ENCODE measurements around the gene HAAO.
"Not testable (repeated sequence)": the region's sequence is repeated elsewhere in the genome, so short reads cannot be mapped to it uniquely, and the experiment has no call there.

Gene HAAO

DNA sequence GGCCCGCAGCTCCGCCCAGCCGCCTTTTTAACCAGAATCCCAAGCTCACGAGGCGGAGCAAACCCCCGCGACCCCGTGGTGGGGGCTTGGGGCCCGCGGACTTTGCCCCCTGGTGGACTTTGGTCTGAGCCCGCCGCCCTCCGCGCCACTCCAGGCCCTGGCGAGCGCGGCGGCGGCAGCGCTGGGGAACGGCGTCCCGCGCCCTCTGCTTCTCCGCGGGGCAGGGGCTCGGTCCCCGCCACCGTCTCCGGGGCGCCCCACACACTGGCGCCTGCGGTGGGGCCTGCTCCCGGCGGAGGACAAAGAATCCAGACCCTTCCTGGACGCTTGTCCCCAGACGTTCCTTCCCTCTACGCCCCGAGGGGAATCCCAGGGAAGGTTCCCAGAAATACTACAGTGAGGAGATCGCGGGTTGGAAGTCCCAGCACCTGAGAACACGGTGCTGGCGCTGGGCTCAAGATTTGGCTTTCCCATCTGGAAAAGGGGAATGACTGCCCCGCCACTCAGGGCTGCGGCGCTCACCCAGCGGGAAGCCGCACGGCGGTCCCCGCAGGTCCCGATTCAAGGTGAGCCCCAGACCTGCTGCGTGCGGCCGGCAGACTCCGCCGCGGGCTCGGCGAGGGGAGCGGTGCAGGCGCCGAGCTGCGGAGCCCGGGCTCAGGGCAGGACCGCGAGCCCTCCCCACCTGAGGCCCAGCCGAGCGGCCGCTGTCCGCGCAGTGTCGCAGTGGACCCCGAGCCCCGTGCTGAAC lies at the start of gene HAAO:
HAAO (minus strand) TSS at position 1 of the 751 bp plus-strand sequence. CDS start 47 bp downstream, outside the sequence.
- Mint-ChIP-seq H3K4me3 (peak within 1 kb of the TSS; percentile 62), H3K36me3 (peaks cover 1% of the 10 kb centered on the region), H3K27ac (no peak within 1 kb of the TSS), H3K27me3 (peaks cover 64% of the 10 kb centered on the region), H3K4me1 (peaks cover 14% of the 10 kb centered on the region), H3K9me3 (no peaks in the 10 kb centered on the region)
- CTCF ChIA-PET, result no interaction called here
- DNase-seq, result no peak

DNA sequence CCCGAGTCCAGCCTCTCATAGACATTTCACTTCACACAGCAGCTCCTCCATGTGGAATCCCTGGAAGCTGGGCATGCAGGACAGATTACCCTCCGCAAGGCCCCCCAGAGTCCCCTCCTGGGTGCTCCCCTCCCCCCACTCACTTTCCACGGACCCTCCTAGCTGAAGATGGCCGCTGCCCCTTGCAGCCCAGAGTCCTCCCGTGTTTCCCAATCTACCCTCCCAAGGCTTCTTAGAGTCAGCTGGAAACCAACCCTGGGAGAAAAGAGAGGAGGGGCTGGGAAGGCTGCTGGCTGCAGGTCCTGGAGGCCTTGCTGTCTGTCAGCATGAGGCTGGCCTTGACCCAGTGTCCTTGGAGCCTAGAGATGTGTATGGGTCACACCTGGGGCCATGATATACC lies 49.0 kb upstream of the HAAO start:
- Mint-ChIP-seq H3K27me3 (peaks cover 32% of the 10 kb centered on the region), H3K9me3 (no peaks in the 10 kb centered on the region), H3K27ac (no peak overlapping the region), H3K4me3 (no peak overlapping the region), H3K4me1 (no peaks in the 10 kb centered on the region), H3K36me3 (no peaks in the 10 kb centered on the region)
- CTCF ChIA-PET, result no interaction called here
- DNase-seq, result no peak

DNA sequence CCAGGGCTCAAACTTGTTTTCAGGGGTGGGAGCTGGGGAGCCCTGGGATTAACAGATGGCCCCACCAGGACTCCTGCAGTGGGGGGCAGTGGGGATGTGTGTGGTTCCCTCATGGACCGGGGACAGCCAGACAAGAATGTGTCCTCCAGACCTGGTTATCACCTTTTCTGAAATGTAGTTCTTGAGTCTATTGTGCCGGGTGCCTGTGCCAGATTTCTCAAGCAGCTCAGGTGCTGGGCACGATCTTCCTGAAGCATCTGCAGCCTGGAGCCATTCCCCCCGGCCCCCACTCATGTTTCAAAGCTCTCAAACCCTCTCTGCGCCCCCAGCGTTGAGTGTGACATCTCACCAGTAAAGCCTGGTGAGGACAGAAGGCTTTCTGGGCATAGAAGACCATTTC lies 48.4 kb upstream of the HAAO start:
- no peak overlapping the region for H3K4me3 Mint-ChIP-seq
- CTCF ChIA-PET, result interaction anchor here (0.8 kb wide), 1 partner anchor 12 kb away, joined by 3 read pairs; no protein-coding TSS in a partner anchor
- no peak overlapping the region for H3K27ac Mint-ChIP-seq
- H3K9me3 Mint-ChIP-seq, result no peaks in the 10 kb centered on the region
- H3K27me3 Mint-ChIP-seq, result peaks cover 27% of the 10 kb centered on the region
- no peaks in the 10 kb centered on the region for H3K4me1 Mint-ChIP-seq
- DNase-seq, result no peak
- no peaks in the 10 kb centered on the region for H3K36me3 Mint-ChIP-seq

DNA sequence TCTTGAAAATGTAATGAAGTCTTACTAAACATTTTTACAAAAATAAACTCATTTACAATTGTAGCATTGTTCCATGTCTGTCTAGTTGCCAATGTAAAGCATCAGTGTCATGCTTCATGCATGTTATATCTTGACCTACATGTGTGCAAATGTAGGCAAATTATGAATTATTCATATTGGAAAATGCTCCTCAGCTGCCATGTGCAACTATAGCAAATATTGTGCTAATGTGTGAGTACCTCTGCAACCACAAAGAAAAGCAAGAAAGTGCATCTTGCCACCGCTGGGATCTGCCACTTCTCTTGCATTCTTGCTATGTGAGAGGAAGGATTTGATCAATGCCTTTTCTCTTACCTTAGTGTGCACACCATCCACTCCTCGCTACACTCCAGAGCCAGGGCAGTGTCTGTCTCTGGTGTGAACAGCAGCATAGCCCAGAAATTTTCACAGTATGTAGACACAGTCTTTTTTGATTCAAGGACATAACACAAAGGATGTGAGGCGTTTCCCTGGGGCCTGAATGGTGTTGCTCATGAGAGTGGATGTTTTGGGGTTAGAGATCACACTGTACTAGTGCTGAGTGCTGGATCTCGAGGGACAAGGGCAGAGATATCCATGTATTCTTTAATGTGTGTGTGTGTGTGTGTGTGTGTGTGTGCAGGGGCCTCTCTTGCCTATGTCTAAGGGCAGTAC lies 47.6 kb upstream of the HAAO start:
- Mint-ChIP-seq H3K4me1 (no peaks in the 10 kb centered on the region), H3K27me3 (peaks cover 21% of the 10 kb centered on the region), H3K4me3 (no peak overlapping the region), H3K9me3 (no peaks in the 10 kb centered on the region), H3K27ac (no peak overlapping the region), H3K36me3 (no peaks in the 10 kb centered on the region)
- CTCF ChIA-PET, result interaction anchor here (0.8 to 0.9 kb wide), 2 partner anchors 11 to 12 kb away, joined by 3 to 4 read pairs; no protein-coding TSS in a partner anchor
- DNase-seq, result no peak

DNA sequence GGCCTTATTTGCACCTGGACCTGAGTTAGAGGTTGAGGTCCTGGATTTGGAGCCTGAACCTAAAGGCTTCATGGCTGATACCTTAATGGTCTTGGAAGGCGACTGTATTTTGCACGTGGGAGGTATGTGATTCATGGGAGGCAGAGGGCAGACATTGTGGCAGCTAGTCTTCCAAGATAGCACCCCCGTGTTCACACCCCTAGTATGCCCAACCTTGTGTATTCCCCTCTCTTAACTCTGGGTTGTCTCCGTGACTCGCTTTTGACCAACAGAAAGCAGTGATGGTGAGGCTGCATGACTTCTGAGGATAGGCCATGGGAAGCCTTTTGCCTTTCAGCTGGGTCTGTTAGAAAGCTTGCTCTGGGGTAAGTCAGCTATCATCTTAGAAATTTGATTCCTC lies 45.8 kb upstream of the HAAO start:
- Mint-ChIP-seq H3K4me1 (no peaks in the 10 kb centered on the region), H3K27ac (no peak overlapping the region), H3K9me3 (no peaks in the 10 kb centered on the region), H3K4me3 (no peak overlapping the region), H3K27me3 (peaks cover 10% of the 10 kb centered on the region), H3K36me3 (no peaks in the 10 kb centered on the region)
- no peak for DNase-seq
- CTCF ChIA-PET, result interaction anchor here (0.9 to 1.1 kb wide), 2 partner anchors 11 to 19 kb away, joined by 3 to 5 read pairs; no protein-coding TSS in a partner anchor

DNA sequence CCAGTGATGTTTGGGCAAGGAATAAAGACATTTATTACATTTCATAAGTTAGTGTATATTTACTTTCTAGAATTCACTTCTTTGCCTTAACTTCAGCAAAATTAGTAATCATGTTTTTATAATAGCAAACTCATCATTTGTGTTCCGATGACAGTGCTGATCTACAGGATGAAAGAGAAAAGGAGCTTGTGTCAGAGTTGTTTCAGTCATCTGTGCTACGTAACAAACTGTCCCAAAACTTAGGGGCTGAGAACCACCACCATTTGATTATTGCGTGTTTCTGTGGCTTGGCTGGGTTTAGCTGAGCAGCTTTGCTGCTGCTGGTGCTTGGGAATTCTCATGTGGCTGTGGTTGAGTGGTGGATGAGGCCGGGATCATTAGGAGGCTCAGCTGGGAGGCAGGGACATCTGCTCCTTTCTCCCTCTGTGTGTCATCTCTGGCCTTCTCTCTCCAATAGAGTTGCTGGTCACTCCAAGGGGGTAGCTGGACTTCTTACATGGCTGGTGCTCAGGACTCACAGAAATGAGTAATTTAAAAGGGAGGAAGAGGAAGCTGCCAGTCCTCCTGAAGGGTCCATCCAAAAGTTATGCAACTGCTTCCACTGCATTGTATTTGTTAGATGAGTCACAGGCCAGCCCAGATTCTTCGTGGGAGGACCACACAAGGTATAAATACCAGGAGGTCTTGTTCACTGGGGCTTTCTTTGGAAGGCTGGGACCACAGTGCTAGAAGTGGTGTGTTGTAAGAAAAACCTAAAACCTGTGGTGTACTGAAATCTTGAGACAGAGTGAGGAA lies 43.4 kb upstream of the HAAO start:
- Mint-ChIP-seq H3K9me3 (no peaks in the 10 kb centered on the region), H3K27ac (no peak overlapping the region), H3K36me3 (no peaks in the 10 kb centered on the region), H3K27me3 (peaks cover under 1% of the 10 kb centered on the region), H3K4me3 (no peak overlapping the region), H3K4me1 (no peaks in the 10 kb centered on the region)
- CTCF ChIA-PET, result no interaction called here
- no peak for DNase-seq

DNA sequence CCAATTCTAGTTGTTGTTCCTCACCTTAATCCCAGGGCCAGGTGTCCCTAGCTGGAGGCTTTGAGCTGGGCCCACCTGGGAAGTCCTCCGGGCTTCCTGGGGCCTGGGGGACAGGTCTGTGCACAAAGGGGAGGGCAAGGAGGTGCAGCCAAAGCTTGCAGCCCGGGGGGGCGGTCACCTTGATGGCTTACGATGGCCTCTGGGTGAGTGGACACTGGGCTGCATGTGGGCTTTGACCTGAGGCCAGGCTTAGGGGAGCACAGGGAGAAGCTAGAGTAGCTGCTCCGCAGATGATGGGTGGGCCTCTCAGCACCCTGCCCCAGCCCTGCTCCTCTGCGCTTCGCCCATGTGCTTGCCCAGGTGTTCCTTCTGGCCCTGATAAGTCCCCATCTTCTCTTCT lies 41.8 kb upstream of the HAAO start:
- H3K9me3 Mint-ChIP-seq, result no peaks in the 10 kb centered on the region
- no peaks in the 10 kb centered on the region for H3K36me3 Mint-ChIP-seq
- H3K27ac Mint-ChIP-seq, result no peak overlapping the region
- CTCF ChIA-PET, result no interaction called here
- H3K4me3 Mint-ChIP-seq, result no peak overlapping the region
- H3K4me1 Mint-ChIP-seq, result no peaks in the 10 kb centered on the region
- no peak for DNase-seq
- H3K27me3 Mint-ChIP-seq, result peaks cover 8% of the 10 kb centered on the region

DNA sequence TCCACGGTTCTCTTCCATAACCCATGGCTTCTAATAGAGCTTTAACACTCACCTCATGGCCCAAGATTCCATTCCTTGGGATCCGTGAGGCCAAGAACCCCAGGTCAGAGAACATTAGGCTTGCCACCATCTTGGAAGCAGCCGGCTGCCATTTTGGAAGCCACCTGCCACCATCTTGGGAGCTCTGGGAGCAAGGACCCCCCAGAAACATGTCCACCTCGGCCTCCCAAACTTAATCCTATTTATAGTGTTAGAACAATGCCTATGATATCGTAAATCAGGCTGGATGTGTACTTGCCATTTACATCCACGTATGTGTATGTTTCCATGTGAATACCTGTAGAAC lies 39.9 kb upstream of the HAAO start:
- DNase-seq, result no peak
- peaks cover 14% of the 10 kb centered on the region for H3K4me1 Mint-ChIP-seq
- H3K9me3 Mint-ChIP-seq, result no peaks in the 10 kb centered on the region
- H3K27me3 Mint-ChIP-seq, result peaks cover 25% of the 10 kb centered on the region
- H3K27ac Mint-ChIP-seq, result no peak overlapping the region
- no peaks in the 10 kb centered on the region for H3K36me3 Mint-ChIP-seq
- no peak overlapping the region for H3K4me3 Mint-ChIP-seq
- CTCF ChIA-PET, result no interaction called here

DNA sequence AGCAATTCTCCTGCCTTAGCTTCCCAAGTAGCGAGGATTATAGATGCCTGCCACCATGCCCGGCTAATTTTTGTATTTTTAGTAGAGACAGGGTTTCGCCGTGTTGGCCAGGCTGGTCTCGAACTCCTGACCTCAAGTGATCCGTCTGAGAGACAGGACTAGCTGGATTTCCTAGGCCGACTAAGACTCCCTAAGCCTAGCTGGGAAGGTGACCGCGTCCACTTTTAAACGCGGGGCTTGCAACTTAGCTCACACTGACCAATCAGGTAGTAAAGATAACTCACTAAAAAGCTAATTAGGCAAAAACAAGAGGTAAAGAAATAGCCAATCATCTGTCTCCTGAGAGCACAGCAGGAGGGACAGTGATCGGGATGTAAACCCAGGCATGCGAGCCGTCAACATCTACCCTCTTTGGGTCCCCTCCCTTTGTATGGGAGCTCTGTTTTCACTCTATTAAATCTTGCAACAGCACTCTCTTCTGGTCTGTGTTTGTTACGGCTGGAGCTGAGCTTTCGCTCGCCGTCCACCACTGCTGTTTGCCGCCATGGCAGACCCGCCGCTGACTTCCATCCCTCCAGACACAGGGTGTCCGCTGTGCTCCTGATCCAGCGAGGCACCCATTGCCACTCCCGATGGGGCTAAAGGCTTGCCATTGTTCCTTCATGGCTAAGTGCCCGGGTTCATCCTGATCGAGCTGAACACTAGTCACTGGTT lies 39.3 kb upstream of the HAAO start:
- H3K27ac Mint-ChIP-seq, H3K9me3 Mint-ChIP-seq, H3K36me3 Mint-ChIP-seq, DNase-seq, CTCF ChIA-PET, H3K4me3 Mint-ChIP-seq: not testable (repeated sequence)
- H3K27me3 Mint-ChIP-seq, result peaks cover 30% of the 10 kb centered on the region
- peaks cover 14% of the 10 kb centered on the region for H3K4me1 Mint-ChIP-seq

DNA sequence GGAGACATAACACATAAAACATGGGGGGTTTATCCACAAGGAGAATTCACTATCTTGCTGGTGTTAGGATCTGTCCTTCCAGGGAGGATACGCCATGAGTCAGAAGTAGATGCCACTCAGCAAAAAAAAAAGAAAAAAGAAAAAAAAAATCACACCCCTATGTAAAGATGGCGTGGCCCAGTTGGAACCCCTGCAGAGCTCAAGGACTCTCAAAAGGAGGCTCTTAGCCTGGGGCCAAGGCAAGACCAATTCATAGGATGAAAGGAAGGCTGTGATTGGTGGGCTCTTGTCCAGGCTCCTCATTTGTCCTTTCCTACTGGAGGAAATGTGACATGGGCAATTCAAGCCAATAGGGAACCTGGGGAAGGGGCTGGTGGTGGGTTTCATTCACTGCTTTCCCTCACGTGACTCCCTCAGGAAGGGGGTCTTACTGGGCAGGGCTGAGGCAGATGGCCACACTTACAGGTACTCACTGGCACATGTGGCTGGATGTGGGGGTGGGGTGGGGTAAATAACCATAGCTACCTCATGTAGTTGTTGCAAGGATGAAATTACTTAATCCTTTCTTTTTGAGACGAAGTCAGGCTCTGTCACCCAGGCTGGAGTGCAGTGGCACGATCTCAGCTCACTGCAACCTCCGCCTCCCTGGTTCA lies 38.7 kb upstream of the HAAO start:
- peaks cover 14% of the 10 kb centered on the region for H3K4me1 Mint-ChIP-seq
- DNase-seq, result no peak
- no peaks in the 10 kb centered on the region for H3K9me3 Mint-ChIP-seq
- H3K27ac Mint-ChIP-seq, result no peak overlapping the region
- no peak overlapping the region for H3K4me3 Mint-ChIP-seq
- peaks cover 36% of the 10 kb centered on the region for H3K27me3 Mint-ChIP-seq
- CTCF ChIA-PET, result no interaction called here
- H3K36me3 Mint-ChIP-seq, result no peaks in the 10 kb centered on the region

DNA sequence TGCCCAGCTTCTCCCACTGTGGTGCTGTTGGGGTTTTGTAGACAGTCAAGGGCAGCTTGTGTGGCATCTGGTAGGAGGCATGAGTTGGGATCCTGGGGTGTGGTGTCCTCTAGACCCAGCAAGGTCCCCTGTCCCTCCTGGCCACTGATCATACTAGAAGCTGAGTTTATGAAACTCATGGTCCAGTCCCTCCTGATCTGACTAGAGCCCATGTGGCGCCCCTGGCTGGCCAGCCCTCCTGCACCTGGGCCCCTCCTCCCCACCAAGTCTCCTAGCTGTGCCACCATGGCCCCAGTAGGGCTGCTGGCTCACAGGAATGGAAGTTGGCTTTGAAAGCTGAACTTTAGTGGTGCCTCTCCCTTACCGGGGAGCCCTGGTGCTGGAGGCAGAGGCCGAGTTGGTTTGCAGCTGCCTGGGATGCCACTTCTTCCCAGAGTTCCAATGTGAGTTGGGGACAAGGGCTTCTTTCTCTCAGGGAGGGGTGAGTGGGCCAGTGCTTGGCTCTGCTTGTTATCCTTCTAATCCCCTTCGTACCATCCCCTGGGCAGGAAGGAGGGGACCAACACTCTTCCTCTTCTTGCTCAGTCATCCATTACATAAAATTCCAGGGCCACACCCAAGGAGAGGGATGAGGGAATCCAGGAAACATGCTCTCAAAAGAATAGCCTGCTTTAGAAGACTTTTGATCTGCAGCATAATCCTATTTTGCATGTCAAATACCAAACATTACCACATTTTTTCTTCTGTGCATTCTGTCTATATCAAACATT lies 37.5 kb upstream of the HAAO start:
- Mint-ChIP-seq H3K36me3 (no peaks in the 10 kb centered on the region), H3K9me3 (no peaks in the 10 kb centered on the region), H3K27ac (no peak overlapping the region), H3K4me3 (no peak overlapping the region), H3K4me1 (peaks cover 14% of the 10 kb centered on the region), H3K27me3 (peaks cover 38% of the 10 kb centered on the region)
- CTCF ChIA-PET, result interaction anchor here (0.9 to 1.2 kb wide), 2 partner anchors 17 to 654 kb away, joined by 3 read pairs; no protein-coding TSS in a partner anchor
- no peak for DNase-seq

DNA sequence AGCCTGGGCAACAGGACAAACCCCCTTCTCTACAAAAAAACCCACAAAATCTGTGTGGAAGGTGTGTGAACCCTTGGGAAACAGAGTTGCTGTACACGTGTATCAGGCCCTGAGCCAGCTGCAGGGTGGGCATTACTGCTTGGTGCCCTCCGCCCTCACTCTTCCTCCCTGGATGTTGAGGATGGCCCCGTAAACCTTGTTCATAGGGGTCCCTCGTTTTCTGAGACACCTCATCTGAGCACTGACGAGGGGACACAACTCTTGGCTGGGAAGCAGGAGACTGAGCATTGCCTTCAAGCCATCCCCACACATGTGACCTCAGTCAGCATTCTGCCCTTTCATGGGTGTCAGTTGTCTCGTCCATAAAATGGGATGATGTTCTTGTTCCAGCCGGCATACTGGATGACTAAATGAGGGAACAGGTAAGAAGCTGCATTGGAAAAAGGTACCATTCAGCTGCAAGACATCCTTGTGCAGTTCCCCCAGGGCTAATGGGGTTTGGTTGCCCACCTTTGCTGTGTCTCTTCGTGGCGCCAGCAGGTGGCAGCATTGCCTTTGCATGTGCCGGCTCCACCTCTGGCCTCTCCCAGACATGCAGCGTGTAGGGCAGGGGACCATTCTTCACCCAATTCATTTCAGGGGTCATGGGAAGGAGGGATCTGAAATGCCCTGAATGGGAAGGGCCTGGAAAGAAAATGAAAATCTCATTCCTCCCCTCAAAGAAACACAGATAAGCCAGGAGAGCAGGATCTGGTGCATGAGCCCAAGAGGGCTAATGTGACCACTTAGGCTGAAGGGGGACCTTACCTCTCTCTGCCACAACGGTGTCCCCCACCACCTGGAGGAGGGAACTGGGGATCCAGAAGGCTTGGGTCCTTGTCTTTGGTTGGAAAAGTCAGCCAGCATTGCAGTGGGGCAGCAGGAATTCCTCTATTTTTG lies 36.4 kb upstream of the HAAO start:
- DNase-seq, result peak; percentile 76
- H3K27me3 Mint-ChIP-seq, result peaks cover 38% of the 10 kb centered on the region

More for the DNA sequence above, 36.4 kb upstream of the HAAO start:
- CTCF ChIA-PET, result interaction anchor here (0.5 to 2.5 kb wide), 17 partner anchors 9 to 780 kb away, joined by 3 to 15 read pairs (median 4); no protein-coding TSS in a partner anchor
- H3K4me3 Mint-ChIP-seq, result no peak overlapping the region
- no peaks in the 10 kb centered on the region for H3K9me3 Mint-ChIP-seq
- H3K36me3 Mint-ChIP-seq, result no peaks in the 10 kb centered on the region
- no peak overlapping the region for H3K27ac Mint-ChIP-seq
- H3K4me1 Mint-ChIP-seq, result peaks cover 14% of the 10 kb centered on the region
